Stimulated activated naive CD4-positive, alpha-beta T cell (primary cell): ENCODE measurements around the gene PFN4.
A peak's percentile ranks its signal among the peaks of the same experiment; 100 is the strongest.
"Not testable (repeated sequence)": the region's sequence is repeated elsewhere in the genome, so short reads cannot be mapped to it uniquely, and the experiment has no call there.

Source experiments
- DNase-seq, 6 experiments: peaks; one replicate each; lab custom pipeline; 2025; lab: John Stamatoyannopoulos, UW

Gene PFN4

DNA sequence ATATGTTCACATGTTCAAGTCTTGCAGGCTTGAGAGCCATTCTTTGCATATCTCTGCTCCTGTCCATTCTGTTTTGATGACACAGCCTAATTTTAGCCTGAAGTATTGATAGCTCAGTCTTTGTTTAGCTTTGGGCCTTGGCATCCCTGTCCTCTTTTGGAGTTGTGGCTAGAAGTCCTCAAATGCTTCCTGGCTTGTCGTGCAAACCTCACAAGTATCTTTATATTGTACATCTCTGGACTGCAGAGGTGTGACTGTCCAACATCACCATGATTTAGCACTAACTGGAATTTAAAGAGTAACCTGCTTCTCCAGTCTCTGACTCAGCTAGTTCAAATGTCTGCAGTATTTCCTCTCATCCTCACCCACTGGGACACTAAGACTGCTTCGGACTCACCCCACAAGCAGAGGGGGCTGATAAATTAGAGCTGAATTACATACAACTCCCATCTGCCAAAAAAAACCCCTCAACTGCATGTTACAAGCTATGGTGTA, 11.7 kb downstream of the PFN4 start:
- no peak for DNase-seq

DNA sequence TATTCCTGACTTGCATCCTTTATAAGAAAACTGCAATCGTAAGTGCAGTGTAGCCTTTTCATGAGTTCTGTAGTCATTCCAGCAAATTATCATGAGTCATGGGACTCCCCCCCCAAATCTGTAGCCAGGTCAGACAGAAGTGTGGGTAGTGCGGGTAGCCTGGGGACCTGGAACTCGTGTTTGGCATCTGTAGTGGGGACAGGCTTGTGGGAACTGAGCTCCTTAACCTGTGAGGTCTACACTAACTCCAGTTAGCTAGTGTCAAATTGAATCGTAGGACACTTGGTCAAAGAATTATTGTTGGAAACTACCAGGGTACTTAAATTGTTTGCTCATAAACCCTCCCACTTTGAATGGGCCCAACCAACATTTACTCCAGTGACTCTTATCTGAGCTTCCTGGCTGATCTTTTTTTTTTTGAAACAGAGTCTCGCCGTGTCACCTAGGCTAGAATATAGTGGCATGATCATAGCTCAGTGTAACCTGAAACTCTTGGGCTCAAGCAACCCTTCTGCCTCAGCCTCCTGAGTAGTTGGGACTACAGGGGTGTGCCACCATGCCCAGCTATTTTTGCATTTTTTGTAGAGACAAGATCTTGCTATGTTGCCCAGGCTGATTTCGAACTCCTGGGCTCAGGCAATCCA, 12.4 kb downstream of the PFN4 start:
- no peak for DNase-seq

DNA sequence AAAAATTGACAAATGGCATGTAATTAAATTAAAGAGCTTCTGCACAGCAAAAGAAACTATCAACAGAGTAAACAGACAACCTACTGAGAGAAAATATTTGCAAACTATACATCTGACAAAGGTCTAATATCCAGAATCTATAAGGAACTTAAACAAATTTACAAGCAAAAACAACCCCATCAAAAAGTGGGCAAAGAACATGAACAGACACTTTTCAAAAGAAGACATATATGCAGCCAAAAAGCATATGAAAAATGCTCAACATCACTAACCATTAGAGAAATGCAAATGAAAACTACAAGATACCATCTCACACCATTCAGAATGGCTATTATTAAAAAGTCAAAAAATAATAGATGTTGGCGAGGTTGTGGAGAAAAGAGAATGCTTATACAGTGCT, 13.7 kb downstream of the PFN4 start:
- not testable (repeated sequence) for DNase-seq

DNA sequence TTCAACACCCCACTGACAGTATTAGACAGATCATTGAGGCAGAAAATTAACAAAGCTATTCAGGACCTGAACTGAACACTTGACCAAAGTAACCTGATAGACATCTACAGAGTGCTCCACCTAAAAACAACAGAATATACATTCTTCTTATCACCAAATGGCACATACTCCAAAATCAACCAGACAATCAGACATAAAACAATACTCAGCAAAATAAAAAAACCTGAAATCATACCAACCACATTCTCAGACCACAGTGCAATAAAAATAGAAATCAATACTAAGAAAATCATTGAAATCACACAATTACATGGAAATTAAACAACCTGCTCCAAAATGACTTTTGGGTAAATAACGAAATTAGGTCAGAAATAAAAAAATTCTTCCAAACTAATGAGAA, 15.8 kb downstream of the PFN4 start:
- no peak for DNase-seq

DNA sequence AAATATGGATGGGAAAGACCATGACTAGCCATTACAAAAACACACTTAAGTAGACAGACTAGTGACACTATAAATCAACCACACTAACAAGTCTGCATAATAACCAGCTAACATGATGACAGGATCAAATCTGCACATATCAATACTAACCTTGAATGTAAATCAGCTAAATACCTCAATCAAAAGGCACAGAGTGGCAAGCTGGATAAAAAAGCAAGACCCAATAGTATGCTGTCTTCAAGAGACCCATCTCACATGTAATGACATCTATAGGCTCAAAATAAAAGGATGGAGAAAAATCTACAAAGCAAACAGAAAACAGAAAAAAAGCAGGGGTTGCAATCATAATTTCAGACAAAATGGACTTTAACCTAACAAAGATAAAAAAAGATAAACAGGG, 16.3 kb downstream of the PFN4 start:
- no peak for DNase-seq

GRCh38 chr2:24105816-24106215, 17.3 kb downstream of the PFN4 start:
- DNase-seq: no peak

DNA sequence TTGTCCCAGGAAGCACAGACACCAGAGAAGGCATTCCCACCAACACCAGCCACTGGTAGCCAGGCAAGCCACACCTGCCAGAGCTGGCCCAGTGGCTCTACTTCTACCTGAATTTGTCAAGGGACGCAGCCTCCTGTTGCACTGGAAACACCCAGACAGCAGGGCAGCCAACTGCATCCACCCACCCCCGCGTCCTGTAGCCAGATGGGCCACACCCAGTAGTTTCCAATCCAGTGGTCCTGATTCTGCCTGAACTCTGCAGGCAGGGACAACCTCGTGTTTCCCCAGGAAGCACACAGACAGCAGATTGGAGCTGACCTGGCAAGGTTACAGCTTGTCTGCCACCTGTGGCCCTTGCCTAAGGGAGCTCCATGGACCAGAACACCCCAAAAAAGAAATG, 18.2 kb downstream of the PFN4 start:
- no peak for DNase-seq

GRCh38 chr2:24104110-24104650, 19.0 kb downstream of the PFN4 start:
- no peak for DNase-seq

- DNase-seq: no peak
Observed at GRCh38 chr2:24102677-24103076, 20.5 kb downstream of the PFN4 start.

DNA sequence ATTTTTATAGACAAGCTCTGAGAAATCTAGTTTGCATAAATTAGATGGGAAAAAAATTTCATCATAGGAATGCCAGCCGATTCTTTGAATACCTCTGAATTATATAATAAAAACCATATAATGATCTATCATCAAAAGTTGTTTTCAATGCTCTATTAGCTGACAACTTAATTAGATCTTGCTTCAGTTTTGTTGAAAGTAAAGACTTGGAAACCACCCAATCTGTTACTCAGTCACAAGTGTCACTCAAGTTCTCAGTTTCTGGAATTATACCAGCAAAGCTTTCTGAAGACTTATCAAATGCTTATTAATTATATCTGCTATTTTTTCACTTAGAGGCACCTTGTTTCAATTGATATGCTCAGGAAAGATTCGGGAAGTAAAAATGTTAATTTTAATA, 21.1 kb downstream of the PFN4 start:
- DNase-seq: no peak

DNA sequence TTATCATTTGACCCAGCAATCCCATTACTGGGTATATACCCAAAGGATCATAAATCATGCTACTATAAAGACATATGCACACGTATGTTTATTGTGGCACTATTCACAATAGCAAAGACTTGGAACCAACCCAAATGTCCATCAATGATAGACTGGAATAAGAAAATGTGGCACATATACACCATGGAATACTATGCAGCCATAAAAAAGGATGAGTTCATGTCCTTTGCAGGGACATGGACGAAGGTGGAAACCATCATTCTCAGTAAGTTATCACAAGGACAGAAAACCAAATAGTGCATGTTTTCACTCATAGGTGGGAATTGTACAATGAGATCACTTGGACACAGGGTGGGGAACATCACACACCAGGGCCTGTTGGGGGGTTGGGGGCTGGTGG, 22.4 kb downstream of the PFN4 start:
- not testable (repeated sequence) for DNase-seq

DNA sequence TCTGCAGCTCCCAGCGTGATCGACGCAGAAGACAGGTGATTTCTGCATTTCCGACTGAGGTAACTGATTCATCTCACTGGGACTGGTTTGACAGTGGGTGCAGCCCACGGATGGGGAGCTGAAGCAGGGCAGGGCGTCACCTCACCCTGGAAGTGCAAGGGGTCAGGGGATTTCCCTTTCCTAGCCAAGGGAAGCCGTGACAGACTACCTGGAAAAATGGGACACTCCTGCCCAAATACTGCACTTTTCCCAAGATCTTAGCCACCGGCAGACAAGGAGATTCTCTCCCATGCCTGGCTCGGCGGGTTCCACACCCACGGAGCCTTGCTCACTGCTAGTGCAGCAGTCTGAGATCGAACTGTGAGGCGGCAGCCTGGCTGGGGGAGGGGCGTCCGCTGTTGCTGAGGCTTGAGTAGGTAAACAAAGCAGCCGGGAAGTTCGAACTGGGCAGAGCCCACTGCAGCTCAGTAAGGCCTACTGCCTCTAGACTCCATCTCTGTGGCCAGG, 27.9 kb downstream of the PFN4 start:
- DNase-seq: not testable (repeated sequence)

GRCh38 chr2:24093270-24093669, 29.9 kb downstream of the PFN4 start:
- not testable (repeated sequence) for DNase-seq

DNA sequence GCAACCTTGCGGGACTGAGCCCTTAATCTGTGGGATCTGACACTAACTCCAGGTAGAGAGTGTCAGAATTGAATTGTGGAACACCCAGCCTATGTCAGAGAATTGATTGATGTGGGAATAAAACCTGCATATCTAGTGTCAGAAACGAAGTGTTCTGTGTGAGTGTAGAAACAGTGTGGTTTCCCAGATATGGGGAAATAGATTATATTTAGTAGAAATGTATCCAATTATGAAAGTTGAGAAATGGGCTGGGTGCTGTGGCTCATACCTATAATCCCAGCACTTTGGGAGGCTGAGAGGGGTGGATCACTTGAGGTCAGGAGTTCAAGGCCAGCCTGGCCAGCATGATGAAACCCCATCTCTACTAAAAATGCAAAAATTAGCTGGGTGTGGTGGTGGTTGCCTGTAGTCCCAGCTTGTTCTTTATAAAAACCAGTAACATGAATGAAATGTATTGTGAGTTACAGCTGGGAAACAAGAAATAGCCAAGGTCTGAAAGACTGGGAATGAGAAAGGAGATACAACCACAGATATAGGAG, 34.2 kb downstream of the PFN4 start:
- no peak for DNase-seq

DNA sequence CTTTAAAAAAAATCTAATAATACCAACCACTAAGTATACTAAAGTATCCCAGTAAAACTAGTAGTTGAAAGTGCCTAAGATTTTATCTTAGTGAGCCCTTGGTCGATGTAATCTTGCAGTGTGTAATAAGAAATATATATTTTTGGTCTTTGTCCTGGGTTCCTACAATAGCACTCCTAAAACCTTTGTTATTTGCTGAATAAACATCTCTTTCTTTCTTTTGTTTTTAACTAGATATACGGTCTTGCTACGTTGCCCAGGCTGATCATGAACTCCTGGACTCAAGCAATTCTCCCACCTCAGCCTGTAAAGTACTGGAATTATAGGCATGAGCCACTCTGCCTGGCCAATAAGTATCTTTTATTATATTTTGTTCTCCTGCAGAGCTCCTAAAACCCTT, 36.1 kb downstream of the PFN4 start:
- no peak for DNase-seq

- DNase-seq: no peak
Observed at GRCh38 chr2:24086241-24086640, 36.9 kb downstream of the PFN4 start.

GRCh38 chr2:24085200-24085489, 38.0 kb downstream of the PFN4 start:
- no peak for DNase-seq

DNA sequence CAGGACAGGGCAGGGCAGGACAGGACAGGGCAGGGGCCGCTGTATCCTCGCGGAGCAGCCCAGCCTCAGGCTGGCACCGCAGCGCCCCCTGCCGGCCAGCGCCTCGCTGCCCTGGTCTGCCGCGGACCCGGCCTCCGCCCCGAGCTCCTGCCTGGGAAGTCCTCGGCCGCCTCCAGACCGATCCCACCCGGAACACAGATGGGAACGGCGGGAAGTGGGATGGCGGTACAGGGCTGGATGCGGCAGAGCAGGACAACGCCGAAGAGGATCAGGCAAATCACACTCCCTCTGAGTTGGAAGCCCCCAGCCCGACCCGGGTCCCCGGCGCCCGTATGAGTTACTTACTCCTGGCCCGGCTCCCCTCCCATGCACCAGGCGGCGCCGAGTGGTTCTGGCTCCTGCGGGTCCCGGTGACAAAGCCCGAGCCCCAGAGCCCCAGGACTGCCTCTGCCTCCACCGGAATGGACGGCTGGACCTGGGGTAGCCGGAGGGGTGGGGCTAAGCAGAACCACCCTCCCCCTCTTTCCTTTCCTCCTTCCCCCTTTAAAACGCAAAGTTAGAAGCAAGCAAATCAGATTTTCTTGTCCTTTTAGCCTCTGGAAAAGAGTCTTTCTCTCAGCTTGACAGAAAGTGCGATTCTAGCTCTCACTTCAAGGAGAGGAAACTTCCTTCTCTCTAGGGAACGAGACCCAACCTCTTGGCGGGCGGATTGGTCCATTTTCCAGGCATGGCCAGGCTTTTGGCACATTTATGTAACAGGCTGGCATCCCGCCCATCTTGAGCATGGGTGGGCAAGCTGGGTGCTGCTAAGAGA, 38.5 kb downstream of the PFN4 start, which contains the start of gene TP53I3:
Gene TP53I3 (minus strand): TSS at position 449 of the 814 bp plus-strand sequence. CDS start 508 bp downstream, outside the sequence.
- peak; percentile 52 to 87 (median 72) for DNase-seq

GRCh38 chr2:24083567-24084385, 39.4 kb downstream of the PFN4 start:
- DNase-seq: peak in 4 of 6 experiments; percentile 29 to 59 (median 47)

- DNase-seq: no peak
Observed at GRCh38 chr2:24082787-24083566, 40.2 kb downstream of the PFN4 start.

GRCh38 chr2:24080701-24081100, 42.4 kb downstream of the PFN4 start:
- no peak for DNase-seq
